HG02571 (cell line): ENCODE data around the gene CDK17.
"Not testable (repeated sequence)": the region's sequence is repeated elsewhere in the genome, so short reads cannot be mapped to it uniquely, and the experiment has no call there.

Source experiments
- ATAC-seq: cut with Tn5 transposase; IDR thresholded peaks from one replicate; pipeline ENCODE4 v1.9.1; 2021; ENCODE audit warnings: mild to moderate bottlenecking, moderate library complexity; ENCODE audit not compliant: unreplicated experiment

The CDK17 gene

GRCh38 chr12:96395236-96395635 is 5.0 kb downstream of the CDK17 start:
- no peak for ATAC-seq

DNA sequence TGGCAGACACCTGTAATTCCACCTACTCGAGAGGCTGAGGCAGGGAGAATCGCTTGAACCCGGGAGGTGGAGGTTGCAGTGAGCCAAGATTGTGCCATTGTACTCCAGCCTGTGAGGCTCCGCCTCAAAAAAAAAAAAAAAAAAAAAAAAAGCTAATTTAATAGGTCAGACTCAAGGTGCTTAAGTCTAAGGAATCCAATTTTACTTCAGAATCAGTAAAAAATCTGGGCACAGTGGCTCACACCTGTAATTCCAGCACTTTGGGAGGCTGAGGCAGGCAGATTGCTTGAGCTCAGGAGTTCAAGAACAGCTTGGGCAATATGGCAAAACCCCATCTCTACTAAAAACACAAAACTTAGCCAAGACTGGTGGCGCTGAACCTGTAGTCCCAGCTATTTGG is 7.0 kb downstream of the CDK17 start:
- not testable (repeated sequence) for ATAC-seq

GRCh38 chr12:96392397-96392796 is 7.8 kb downstream of the CDK17 start:
- no peak for ATAC-seq

- ATAC-seq: no peak
These were observed 12.3 kb downstream of the CDK17 start for GRCh38 chr12:96387981-96388380.

GRCh38 chr12:96386794-96387193 is 13.4 kb downstream of the CDK17 start:
- ATAC-seq: no peak

GRCh38 chr12:96383991-96384390 is 16.2 kb downstream of the CDK17 start:
- no peak for ATAC-seq

DNA sequence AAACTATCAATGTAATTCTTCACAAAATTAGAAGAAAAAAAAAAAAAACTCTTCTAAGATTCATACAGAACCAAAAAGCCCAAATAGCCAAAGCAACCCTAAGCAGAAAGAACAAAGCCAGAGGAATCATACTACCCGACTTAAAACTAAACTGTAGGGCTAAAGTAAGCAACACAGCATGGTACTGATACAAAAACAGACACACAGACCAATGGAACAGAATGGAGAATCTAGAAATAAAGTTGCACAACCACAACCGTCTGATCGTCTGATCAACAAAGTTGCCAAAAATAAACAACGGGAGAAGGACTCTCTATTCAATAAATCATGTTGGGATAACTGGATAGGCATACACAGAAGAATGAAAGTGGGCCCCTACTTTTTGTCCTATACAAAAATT is 16.9 kb downstream of the CDK17 start:
- no peak for ATAC-seq

GRCh38 chr12:96379743-96380142 is 20.5 kb downstream of the CDK17 start:
- ATAC-seq: not testable (repeated sequence)

DNA sequence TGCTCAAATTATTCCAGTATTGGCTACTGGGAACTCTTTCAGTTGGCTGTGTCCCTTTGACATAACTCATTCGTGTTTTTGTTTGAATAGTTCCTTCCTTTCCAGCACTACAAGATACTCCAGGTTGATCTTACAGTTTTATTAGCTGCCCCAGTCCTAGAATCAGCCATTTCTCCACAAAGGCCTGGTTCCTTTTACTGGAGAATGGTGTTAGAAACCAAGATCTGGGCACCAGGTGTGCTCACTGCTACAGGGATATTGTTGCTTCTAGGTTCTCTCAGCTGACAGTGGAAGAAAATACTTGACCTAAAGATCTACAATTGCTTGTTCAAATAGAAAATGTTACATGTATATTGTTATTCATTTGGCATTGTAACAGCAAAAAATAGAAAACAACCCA is 21.9 kb downstream of the CDK17 start:
- ATAC-seq: no peak

DNA sequence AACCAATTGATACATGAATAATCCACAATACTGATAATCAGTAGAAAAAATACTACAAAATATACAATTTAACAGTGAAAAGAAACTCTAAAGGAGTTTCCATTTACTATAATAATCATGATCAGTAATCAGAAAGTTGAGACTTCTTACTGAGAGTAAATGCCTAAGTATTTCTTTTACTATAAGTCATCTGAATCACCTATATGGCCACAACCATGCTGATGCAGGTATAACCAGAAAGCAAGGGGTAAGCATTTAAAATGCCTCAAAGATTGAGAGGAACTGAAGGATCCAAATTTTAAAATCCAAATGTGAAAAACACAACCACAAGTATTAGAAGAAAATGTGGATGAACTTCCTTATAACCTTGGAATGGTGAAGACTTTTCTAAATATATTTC is 23.4 kb downstream of the CDK17 start:
- ATAC-seq: no peak

GRCh38 chr12:96375841-96376604 is 24.2 kb downstream of the CDK17 start:
- ATAC-seq: peak; percentile 59

GRCh38 chr12:96375170-96375569 is 25.1 kb downstream of the CDK17 start:
- ATAC-seq: no peak

- no peak for ATAC-seq
These were observed 28.2 kb downstream of the CDK17 start for GRCh38 chr12:96371790-96372699.

DNA sequence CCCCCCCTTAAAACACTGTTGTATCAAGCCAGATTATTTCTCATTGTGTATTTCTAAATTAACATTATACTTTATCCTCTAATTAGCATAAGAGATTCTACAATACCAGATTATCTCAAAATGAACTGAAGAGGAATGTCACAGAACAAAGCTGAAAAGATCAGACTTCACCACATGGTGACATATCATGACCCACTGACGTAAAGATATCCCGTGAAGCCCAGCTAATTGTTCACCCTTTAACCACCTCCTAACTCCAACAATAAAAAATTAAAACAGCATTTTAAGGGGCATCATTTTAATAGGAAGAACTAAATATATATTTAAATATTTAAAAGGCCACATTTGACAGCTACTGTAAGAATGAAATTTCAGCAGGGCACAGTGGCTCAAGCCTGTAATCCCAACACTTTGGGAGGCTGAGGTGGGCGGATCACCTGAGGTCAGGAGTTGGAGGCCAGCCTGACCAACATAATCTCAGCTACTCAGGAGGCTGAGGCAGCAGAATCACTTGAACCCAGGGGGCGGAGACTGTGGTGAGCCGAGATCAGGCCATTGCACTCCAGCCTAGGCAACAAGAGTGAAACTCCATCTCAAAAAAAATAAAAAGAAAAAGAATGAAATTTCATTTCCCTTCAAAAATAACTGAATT is 29.0 kb downstream of the CDK17 start:
- no peak for ATAC-seq

DNA sequence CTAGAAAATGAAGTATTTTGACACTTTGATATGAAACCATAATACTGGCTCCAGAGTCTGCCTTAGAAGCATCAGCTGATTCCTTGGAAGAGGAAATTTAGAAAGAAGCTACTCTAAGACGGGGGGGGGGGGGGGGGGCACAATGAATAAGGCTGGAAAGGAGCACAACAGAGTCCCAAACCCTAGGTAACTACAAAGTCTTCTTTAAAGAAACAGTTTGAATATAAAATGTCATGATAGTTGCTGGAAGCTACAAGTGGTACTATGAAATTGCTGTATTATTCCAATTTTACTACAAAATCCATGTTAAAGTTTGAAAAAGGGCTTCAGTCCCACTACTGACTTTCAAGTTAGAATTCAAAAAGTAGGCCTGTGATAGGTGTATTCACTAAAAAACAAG is 31.6 kb downstream of the CDK17 start:
- no peak for ATAC-seq

DNA sequence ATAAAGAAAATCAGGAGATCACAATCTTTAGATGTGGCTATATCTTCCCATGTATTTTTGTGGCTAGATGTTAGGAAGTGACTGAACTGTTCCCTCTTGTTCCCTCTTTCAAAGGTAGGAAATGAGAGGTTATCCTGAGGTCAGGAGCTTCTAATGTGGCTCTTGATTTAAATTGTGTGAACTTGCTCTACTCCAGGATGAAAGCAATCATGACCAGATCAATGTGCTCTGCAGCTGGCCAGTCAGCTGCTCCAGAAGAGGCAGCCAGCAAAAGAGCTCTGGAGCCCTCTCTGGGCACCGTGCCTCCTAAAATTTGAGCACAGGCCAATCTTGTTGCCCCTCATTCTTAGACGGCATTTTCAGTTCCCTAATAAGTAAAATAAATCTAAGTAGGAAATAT is 32.0 kb downstream of the CDK17 start:
- ATAC-seq: no peak

DNA sequence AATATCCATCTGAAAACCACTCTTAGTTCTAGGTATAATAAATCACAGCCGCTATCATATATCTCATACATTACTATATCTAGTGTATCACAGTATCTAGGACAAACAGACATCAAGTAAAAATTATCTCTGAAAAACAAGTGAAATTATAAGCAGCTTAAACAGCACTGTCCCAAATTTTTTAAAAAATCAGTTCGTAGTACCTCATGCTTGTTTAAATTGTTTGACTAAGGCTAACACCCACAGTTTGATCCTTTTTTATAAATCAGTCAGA is 33.9 kb downstream of the CDK17 start:
- ATAC-seq: no peak

DNA sequence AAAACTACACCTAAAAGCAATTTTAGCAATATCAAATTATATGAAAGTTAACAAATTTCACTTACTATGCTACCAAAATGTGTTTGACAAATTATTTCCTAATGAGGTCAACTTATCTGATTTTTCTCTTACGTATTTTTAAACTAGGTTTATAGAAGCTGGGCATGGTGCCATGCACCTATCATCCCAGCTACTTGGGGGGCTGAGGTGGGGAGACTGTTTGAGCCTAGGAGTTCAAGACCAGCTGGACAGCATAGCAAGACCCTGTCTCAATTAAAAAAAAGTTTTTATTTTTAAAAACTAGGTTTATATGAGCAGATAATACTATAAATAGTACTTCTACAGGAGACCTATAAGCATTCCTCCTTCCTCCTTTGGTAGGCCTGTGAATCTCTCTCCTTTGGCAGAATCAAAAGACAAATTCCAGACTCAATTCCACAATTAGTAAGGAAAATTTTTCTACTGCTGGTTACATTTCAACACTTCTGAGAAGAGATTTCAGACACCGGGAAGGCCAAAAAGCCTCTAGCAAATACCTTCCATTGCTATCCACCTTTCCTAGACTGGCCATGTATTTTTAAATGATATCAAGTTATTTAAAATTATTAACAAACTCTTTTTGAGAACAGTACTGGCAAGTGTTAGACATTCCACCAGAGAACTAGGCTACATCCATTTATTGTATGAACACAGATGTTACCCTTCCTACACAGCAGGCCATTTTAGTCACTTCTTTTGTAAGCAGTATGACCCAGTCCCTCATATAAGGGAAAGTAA is 34.4 kb downstream of the CDK17 start:
- no peak for ATAC-seq

DNA sequence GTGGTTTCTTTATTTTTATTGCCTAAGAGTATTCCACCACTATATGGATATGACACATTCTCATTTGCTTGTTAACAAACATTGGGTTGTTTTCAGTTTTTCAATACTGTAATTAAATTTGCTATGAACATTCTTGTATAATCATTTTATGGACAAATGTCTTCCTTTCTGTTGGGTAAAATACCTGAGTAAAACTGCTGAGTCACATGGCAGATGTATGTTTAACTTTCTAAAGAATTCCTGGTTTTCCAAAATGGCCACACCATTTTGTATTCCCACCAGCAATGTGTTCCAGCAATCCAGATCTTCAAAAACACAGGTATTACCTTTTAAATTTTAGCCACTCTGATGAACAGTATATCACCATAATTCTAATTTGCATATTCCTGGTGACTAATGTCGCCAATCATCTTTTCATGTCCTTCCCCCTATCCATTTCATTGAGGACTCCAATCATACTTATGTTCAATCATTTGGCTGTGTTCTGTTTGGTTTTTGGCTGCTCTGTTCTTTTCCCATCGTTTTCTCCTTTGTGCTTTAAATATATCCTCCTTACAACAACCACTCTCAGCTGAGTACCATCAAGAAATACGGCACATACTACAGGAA is 36.0 kb downstream of the CDK17 start:
- ATAC-seq: no peak

DNA sequence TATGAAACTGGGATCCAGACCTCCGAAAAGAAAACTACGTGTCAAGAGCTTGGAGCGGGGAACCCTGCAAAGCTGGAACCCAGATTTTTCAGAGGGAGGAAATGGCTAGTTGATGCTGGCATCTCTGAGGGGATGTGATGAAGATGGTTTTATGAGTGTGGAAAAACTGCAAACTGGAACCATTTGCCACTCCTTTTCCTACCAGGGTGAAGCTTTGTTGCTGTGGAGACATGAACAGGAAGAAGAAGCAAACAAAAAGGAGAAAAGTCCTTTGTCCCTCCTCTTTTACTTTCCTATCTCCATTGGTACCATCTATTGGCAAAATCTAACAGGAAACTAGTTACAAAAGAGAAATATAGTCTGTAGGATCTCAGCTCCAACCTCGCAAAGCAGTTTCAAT is 39.2 kb downstream of the CDK17 start:
- ATAC-seq: no peak

GRCh38 chr12:96360550-96360949 is 39.7 kb downstream of the CDK17 start:
- no peak for ATAC-seq
